ENCODE measurements around the gene UBE4B. TPM values are rescaled to one million over a fixed set of nuclear protein-coding genes. Genes with fewer than 3 reads are reported as not detected.

Gene UBE4B
- polyA plus RNA-seq, 4 donors: 47.9 to 60.4 (median 53.0) TPM

- no peak for DNase-seq (ENCODE audit: low read depth in 4 of 4, low spot score in 2 of 4)
Observed at GRCh38 chr1:10031461-10031860, 1.3 kb upstream of the UBE4B start.

DNA sequence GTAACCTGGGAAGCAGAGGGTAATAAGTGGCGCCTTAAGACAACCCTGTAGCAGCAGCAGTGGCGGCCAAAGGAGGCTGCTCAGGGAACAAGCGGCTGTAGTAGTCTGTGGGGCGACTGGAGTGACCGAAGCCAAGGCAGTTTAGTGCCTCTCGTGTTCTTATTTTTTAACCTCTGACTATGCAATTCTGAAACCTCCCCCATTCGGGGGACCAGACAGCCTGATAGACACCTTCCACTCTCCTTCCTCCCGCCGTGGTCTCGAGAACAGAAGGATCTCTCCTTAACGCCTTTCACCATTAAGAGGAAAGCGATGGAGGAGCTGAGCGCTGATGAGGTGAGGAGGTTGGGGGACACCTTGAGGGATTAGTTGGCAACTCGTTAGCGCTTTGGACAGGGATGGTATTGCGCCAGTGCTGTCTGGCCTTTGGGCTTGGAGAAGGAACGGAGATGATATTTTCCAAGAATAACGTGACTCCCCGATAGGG is 644 bp downstream of the UBE4B start:
- DNase-seq (ENCODE audit: low read depth in 4 of 4, low spot score in 2 of 4): no peak

DNA sequence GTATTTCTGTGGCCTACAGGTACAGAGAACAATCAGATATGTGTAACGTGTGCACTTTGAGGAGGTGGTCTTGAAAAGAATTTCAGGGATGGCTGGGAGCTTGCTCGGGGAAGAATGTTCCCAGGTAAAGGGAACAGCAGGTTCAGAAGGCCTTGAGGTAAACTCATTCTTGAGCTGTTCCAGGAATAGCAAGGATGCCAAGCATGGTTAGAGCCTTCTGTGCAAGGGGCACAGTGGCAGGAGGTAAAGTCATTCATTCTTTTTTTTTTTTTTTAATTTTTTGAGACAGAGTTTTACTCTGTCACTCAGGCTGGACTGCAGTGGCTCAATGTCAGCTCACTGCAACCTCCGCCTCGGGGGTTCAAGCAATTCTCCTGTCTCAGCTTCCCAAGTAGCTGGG is 10.0 kb downstream of the UBE4B start:
- DNase-seq (ENCODE audit: low read depth in 4 of 4, low spot score in 2 of 4): no peak

GRCh38 chr1:10045480-10046355 is 13.0 kb downstream of the UBE4B start:
- no peak for DNase-seq (ENCODE audit: low read depth in 4 of 4, low spot score in 2 of 4)

DNA sequence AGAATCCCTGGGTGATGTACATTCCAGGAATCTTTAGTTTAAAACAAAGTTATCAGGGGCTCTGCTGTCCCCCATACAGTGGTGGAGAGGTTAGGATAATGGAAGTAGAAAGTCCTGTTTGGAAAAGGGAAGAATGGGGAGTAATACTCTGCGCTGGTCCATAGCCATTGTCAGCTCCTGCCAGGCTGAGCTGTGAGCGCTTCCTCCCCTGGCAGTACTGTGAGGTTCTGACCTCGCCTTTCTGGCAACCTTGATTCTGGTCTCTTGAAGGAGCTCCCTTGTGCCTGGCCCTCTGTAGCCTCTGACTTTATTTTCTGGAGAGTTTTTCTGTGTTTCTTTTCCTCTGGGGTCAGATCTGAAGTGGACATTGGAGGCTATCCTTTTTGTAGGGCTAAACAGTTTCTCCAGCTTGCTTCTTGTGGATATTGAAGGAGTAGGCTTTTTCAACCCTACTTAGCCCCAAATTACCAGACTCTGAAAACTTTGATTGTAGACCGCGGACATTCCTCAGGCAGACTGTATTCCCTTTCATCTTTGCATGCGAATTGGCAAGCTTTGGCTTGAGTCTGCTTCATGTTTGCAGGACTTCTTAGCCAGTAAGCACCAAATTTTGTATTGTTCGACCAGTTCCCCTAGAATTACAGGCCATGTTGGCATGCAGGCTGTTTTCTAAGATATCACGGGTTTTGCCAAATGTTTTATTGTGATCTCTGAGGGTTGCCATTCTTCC is 13.8 kb downstream of the UBE4B start:
- no peak for DNase-seq (ENCODE audit: low read depth in 4 of 4, low spot score in 2 of 4)

GRCh38 chr1:10048601-10049000 is 15.8 kb downstream of the UBE4B start:
- DNase-seq (ENCODE audit: low read depth in 4 of 4, low spot score in 2 of 4): no peak

DNA sequence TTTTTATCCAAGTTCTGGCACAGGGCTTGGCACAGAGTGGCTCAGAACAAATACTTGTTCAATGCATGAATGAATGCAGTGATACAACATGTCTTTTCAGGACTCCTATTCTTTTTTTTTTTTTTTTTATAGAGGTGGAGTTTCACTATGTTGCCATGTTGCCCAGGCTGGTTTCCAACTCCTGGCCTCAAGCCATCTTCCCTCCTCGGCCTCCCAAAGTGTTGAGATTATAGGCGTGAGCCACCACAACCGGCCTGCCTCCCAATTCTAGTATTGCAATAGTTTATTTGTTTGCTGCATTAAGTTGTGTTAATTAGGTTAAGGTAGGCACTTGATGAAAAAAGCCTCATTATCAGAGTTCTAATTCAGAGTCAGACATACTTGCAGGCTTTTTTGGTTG is 17.9 kb downstream of the UBE4B start:
- no peak for DNase-seq (ENCODE audit: low read depth in 4 of 4, low spot score in 2 of 4)

GRCh38 chr1:10051656-10052055 is 18.9 kb downstream of the UBE4B start:
- DNase-seq (ENCODE audit: low read depth in 4 of 4, low spot score in 2 of 4): no peak

- DNase-seq (ENCODE audit: low read depth in 4 of 4, low spot score in 2 of 4): no peak
Observed at GRCh38 chr1:10052347-10052746, 19.6 kb downstream of the UBE4B start.

GRCh38 chr1:10054465-10054864 is 21.7 kb downstream of the UBE4B start:
- no peak for DNase-seq (ENCODE audit: low read depth in 4 of 4, low spot score in 2 of 4)

DNA sequence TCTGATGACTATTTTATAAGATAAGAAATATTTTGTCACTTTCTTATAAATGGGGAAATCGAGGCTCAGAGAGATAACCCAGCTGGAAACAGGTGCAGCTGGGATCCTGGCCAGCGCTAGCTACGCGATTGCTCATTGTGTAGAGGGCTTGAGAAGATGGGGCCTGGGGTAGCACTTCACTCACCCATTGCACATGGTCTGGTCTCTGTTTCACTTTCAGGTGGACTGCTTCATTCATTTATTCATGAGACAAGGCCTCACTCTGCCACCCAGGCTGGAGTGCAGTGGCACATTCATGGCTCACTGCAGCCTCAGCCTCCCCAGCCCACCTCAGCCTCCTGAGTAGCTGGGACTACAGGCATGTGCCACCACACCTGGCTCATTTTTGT is 23.8 kb downstream of the UBE4B start:
- no peak for DNase-seq (ENCODE audit: low read depth in 4 of 4, low spot score in 2 of 4)

GRCh38 chr1:10057343-10057742 is 24.6 kb downstream of the UBE4B start:
- no peak for DNase-seq (ENCODE audit: low read depth in 4 of 4, low spot score in 2 of 4)

DNA sequence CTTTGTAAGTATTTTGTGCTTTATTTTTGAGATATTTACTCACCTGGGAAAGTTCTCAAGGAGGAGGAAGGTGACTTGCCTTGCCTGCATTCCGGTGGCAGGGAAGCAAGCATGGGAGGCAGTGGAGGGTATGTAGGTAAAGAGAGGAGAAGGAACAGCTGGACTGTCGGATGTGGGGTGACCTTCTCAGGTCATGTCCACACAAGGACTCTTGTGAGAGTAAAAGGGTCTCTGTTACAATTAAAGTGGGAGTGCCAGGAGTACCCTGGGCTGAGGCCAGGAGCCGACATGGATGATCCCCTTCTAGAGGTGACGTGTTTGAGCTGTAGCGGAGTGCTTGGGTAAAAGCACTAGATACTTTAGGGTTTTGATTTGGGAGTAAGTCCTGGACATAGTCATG is 25.0 kb downstream of the UBE4B start:
- peak in 1 of 4 donors; percentile 17 for DNase-seq (ENCODE audit: low read depth in 4 of 4, low spot score in 2 of 4)

DNA sequence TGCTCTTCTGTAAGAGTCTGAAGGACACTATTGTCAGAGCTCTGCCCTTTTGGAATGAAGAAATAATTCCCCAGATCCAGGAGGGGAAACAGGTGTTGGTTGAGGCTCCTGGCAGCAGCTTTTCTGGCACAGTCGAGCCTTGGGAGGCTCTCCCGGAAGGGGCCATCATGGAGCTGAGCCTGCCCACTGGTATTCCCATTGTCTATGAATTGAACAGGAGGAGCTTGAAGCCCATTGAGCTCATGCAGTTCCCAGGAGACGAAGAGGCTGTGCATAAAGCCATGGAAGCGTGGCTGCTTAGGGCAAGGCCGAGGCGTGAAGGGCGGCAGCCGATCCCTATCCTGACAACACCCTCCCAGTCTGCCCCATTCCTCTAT is 26.6 kb downstream of the UBE4B start:
- no peak for DNase-seq (ENCODE audit: low read depth in 4 of 4, low spot score in 2 of 4)

DNA sequence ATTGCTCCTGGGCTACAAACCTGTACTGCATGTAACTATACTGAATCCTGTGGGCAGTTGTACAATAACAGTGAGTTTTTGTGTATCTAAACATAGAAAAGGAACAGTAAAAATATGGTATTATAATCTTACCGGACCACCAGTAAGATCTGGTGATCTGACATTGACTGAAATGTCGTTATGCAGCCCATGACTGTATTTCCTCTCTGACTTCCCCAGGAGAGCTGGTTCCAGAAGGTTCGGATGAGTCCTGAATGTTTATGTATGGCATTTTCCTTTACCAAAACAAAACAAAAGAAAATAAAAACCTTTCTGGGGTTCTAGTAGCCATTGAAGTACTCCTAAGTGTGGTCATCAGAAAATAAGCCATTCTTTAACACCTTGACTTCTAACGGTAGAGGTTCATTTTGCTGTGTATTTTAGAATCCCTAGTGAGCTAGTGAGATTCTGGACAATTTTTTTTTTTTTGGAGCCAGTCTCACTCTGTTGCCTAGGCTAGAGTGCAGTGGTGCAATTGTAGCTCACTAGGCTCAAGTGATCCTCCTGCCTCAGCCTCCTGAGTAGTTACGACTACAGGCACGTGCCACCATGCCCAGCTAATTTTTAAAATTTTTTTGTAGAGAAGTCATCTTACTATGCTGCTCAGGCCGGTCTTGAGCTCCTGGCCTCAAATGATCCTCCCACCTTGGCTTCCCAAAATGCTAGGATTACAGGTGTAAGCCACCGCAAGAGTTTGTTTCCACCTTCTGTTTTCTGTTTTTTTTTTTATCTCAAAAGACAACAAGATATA is 27.7 kb downstream of the UBE4B start:
- DNase-seq (ENCODE audit: low read depth in 4 of 4, low spot score in 2 of 4): no peak

DNA sequence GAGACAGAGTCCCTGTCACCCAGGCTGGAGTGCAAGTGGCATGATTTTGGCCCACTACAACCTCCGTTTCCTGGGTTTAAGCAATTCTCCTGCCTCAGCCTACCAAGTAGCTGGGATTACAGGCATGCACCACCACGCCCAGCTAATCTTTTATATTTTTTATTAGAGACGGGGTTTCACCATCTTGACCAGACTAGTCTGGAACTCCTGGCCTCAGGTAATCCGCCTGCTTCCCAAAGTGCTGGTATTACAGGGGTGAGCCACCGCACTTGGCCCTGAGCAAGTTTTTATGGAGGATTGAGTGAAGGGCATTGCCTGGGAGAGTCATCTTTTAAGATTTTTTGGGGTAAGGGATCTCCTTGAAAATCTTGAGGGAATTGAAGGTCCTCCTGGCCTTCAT is 28.5 kb downstream of the UBE4B start:
- no peak for DNase-seq (ENCODE audit: low read depth in 4 of 4, low spot score in 2 of 4)

GRCh38 chr1:10063878-10064277 is 31.1 kb downstream of the UBE4B start:
- no peak for DNase-seq (ENCODE audit: low read depth in 4 of 4, low spot score in 2 of 4)

GRCh38 chr1:10064416-10065343 is 31.9 kb downstream of the UBE4B start:
- no peak for DNase-seq (ENCODE audit: low read depth in 4 of 4, low spot score in 2 of 4)

DNA sequence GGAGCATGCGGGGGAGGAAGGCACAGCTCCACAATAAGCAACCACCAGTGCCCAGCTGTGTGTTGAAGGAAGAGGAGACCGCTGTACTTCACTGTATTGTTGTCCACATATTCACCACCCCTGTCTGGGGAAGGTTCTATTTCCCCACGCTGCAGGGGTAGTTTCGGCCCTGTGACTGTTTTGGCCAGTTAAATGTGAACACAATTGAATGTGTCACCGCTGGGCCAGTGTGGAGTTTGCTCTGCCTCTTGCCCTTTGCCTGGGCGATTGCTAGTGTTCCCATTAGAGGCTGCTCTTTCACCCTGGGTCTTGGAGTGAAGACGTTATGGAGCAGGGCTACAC is 32.6 kb downstream of the UBE4B start:
- DNase-seq (ENCODE audit: low read depth in 4 of 4, low spot score in 2 of 4): no peak

- no peak for DNase-seq (ENCODE audit: low read depth in 4 of 4, low spot score in 2 of 4)
Observed at GRCh38 chr1:10065760-10066159, 33.0 kb downstream of the UBE4B start.

Data from left renal cortex interstitium (tissue), 4 donors.